ENCODE measurements around the gene AGBL4.

The AGBL4 gene

GRCh38 chr1:48718705-48719104 is 1305.0 kb downstream of the AGBL4 start:
- POLR2A ChIA-PET (ENCODE audit: low non-redundant PET), result no interaction called here
- no peak overlapping the region for H3K27ac ChIP-seq
- CTCF ChIA-PET, result no interaction called here
- TF ChIP-seq, protein P1, sequence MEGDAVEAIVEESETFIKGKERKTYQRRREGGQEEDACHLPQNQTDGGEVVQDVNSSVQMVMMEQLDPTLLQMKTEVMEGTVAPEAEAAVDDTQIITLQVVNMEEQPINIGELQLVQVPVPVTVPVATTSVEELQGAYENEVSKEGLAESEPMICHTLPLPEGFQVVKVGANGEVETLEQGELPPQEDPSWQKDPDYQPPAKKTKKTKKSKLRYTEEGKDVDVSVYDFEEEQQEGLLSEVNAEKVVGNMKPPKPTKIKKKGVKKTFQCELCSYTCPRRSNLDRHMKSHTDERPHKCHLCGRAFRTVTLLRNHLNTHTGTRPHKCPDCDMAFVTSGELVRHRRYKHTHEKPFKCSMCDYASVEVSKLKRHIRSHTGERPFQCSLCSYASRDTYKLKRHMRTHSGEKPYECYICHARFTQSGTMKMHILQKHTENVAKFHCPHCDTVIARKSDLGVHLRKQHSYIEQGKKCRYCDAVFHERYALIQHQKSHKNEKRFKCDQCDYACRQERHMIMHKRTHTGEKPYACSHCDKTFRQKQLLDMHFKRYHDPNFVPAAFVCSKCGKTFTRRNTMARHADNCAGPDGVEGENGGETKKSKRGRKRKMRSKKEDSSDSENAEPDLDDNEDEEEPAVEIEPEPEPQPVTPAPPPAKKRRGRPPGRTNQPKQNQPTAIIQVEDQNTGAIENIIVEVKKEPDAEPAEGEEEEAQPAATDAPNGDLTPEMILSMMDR (conservative IDR thresholded peaks at IDR 0.05; ENCODE audit: low read depth), result no peak
- DNase-seq (ENCODE audit: low spot score), result no peak

- POLR2A ChIA-PET (ENCODE audit: low non-redundant PET), result no interaction called here
- CTCF ChIA-PET, result no interaction called here
- H3K27ac ChIP-seq, result no peak overlapping the region
- TF ChIP-seq, protein P1 (conservative IDR thresholded peaks at IDR 0.05; ENCODE audit: low read depth), result no peak
- no peak for DNase-seq (ENCODE audit: low spot score)
Observed at GRCh38 chr1:48718116-48718630, 1305.6 kb downstream of the AGBL4 start.

DNA sequence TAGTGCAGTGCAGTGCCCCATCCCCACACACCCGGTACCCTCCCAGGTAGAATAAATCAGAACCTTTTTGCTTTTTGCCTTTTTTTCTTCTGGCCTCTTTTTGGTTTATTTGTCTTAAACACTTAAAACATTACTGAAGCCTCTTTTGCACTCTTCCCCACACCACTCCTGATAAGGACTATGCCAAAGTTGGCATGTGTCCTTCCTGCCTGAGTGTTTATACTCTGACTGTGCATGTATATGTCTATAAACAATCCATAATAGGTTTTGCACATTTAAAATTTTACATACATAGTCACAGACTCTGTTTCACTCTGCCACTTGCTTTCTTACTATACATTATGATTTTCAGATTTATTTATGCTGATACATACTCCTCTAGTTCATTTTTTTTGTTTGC is 1306.7 kb downstream of the AGBL4 start:
- H3K27ac ChIP-seq, result no peak overlapping the region
- POLR2A ChIA-PET (ENCODE audit: low non-redundant PET), result no interaction called here
- TF ChIP-seq, protein P1 (conservative IDR thresholded peaks at IDR 0.05; ENCODE audit: low read depth), result no peak
- CTCF ChIA-PET, result no interaction called here
- DNase-seq (ENCODE audit: low spot score), result no peak

- TF ChIP-seq, protein P1 (conservative IDR thresholded peaks at IDR 0.05; ENCODE audit: low read depth), result no peak
- no peak for DNase-seq (ENCODE audit: low spot score)
- ChIA-PET CTCF (interaction anchor here (0.5 kb wide), 1 partner anchor 32 kb away, joined by 3 read pairs; no protein-coding TSS in a partner anchor), POLR2A (ENCODE audit: low non-redundant PET) (no interaction called here)
- no peak overlapping the region for H3K27ac ChIP-seq
Observed at GRCh38 chr1:48715921-48716320, 1307.8 kb downstream of the AGBL4 start.

DNA sequence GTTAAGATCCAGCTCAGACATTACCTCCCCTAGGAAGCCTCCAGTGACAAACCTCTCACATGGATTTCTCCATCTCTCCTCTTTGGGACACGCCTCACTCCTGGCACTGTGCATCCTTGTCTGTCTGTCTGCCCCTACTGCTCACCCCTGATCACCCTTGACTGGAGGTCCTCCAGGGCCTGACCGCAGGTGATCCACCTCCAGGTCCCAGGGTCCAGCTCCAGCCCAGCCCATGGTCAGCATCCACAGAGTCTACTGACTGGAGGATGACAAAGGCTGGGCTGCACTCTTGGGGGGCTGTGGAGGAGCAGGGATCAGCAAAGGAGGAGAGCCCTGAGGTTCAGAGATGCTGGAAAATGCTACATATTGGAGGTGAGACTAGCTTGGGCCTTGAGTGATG is 1312.8 kb downstream of the AGBL4 start:
- H3K27ac ChIP-seq, result no peak overlapping the region
- POLR2A ChIA-PET (ENCODE audit: low non-redundant PET), result no interaction called here
- DNase-seq (ENCODE audit: low spot score), result no peak
- CTCF ChIA-PET, result no interaction called here
- TF ChIP-seq, protein P1 (conservative IDR thresholded peaks at IDR 0.05; ENCODE audit: low read depth), result no peak

- ChIA-PET POLR2A (ENCODE audit: low non-redundant PET) (interaction anchor here (0.6 kb wide), 1 partner anchor 1845 kb away, joined by 3 read pairs; no protein-coding TSS in a partner anchor), CTCF (interaction anchor here (0.7 kb wide), 1 partner anchor 17 kb away, joined by 3 read pairs; no protein-coding TSS in a partner anchor)
- H3K27ac ChIP-seq, result no peak overlapping the region
- DNase-seq (ENCODE audit: low spot score), result no peak
- TF ChIP-seq, protein P1 (conservative IDR thresholded peaks at IDR 0.05; ENCODE audit: low read depth), result no peak
Observed at GRCh38 chr1:48710318-48710717, 1313.4 kb downstream of the AGBL4 start.

All from RWPE1 (cell line).